Stimulated activated CD4-positive, alpha-beta T cell treated with anti-CD3 and anti-CD28 coated beads, Interleukin-15, amount 100 ng/mL, for 48 hours (primary cell): ENCODE results near the gene TMEM72.

Experiments used
- DNase-seq, 2 donors: peaks; one replicate each; pipeline ENCODE4 v3.0.0-alpha.2; 2020; ENCODE audit warnings: low read depth in 2 of 2

The TMEM72 gene

DNA sequence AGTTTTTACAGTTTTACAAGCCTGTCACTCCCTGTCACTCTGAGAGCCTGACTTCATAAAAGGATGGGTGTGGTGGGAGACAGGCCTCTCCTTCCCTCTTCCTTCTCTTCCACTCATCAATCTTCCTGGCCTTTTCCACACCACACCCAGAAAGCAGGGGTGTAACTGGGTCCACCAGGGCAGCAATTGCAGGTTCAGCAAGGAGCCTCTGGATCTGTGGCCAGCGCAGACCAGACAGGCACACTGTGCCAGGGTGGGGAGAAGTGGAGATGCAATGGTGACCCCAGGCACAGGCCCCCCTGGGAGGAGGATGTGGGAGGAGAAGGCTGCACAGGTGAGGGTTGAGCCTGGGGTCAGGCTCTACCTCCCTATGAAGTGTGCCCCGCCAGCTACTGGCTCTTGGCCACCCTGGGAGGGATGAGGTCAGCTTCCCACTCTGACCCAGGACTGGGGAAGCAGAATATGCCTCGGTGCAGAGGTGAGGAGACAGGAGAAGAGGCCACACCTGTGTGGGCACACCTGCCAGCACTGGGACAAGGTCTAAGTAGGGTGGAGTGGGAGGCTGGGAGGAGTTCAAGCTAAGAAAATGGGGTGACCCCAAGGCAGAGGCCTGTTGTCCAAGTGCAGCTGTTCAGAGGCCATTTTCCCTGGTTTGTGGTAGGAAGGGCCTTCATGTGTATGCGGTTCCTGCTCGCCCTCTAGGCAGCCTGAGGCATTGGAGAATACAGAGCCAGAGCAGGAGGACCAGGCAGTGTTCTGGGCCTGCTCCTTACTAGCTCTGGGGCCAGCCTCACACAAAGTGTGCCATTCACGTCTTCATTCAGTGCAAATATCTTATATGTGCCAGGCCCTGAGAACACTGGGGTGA lies 20.2 kb upstream of the TMEM72 start:
- DNase-seq, result no peak

GRCh38 chr10:44891721-44892120 lies 19.4 kb upstream of the TMEM72 start:
- DNase-seq, result no peak

GRCh38 chr10:44893604-44894468 lies 17.3 kb upstream of the TMEM72 start:
- no peak for DNase-seq

DNA sequence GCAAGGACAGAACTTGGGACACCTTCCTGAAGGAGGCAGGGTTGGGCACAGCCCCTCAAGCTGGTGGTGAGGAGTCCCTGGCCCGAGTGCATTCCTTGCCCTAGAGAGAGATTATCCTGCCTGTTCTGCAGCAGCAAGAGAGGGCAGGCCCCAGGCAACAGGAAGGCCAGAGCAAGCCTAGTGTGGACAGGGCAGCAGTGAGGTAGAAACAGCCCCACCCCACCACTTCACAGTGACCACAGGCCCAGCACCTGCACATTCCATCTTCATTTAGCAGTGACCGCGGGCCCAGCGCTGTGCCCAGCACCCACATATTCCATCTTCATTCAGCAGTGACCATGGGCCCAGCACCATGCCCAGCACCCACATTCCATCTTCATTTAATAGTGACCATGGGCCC lies 16.4 kb upstream of the TMEM72 start:
- DNase-seq, result no peak

DNA sequence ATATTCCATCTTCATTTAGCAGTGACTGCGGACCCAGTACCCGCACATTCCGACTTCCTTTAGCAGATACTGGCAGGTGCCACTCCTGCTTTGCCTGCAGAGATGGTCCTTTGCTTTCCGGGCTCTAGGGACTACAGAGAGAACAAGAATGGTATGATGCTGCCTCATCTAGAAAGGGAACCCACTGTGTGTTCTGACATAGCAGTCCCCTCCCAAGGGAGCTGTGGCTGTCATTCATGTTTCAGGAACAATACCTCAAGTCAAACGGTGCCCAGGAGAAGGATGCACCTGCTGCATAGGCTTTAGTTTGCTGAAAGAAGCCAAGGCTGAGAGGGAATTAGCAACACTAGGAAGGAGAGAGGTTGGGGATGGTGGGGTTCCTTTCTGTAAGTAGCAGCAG lies 15.9 kb upstream of the TMEM72 start:
- no peak for DNase-seq

GRCh38 chr10:44897049-44897448 lies 14.1 kb upstream of the TMEM72 start:
- DNase-seq, result no peak

GRCh38 chr10:44898665-44899064 lies 12.5 kb upstream of the TMEM72 start:
- DNase-seq, result no peak

GRCh38 chr10:44899450-44900080 lies 11.6 kb upstream of the TMEM72 start:
- no peak for DNase-seq

DNA sequence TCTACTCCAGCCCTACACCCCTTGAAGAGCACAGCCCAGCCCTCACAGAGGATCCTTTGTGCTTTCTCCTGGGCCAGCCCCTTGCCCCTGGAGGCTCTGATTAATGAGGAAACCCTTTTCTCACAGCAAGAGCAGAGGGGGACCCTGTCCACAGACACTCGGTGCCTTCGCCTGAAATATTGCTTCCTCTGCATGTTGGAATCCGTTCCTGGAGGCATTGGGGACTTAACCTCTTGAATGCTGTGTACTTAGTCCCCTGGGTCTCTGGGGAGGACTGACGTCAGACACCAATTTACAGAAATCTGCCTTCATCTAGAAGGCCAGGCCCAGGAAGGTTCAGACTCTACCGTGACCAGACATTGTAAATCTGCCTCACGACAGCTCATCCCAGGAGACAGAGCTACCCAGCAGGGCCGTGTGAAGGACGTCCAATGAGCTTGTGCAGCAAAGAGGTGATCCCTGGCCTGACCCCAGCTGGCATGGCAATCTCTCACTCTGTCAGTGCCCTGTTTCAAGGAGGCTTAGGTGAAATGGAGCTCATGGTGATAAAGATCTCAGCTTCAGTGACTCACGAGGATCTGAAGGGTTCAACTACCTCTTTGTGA lies 8.1 kb upstream of the TMEM72 start:
- DNase-seq, result no peak

- DNase-seq, result no peak
Measured at GRCh38 chr10:44906486-44906885, 4.7 kb upstream of the TMEM72 start.

GRCh38 chr10:44907556-44907955 lies 3.6 kb upstream of the TMEM72 start:
- no peak for DNase-seq

DNA sequence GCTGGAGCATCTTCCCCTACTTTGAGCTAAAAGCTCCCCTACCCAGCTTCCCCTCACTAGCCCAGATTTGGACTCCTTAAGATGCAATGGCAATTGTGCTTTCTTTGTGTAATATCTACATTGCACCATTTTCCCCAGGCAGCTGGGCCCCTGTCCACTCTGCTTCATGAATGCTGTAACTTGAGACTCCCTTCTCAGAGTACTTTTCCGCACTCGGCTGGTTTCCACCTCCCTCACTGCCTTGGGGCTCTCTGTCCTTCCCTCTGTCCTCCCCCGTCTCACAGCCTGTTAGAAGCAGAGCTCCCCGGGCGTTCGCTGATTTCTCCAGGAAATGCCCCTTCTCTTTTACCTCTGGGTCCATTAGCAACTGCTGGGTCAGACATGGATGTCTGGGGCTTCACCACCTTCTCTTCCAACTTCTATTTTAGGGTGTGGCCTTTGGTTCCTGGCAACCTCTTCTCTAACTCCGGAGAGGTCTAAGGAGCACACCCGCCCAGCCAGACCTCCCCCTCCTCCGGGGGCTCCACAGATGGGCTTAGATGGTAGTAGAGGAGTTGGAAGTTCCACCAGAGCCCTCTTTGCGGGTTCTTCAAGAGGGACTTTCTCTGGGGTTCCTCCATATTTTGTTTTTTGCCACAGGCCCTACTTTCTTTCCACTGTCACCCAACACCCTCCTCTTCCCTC lies 2.9 kb upstream of the TMEM72 start:
- DNase-seq, result no peak

DNA sequence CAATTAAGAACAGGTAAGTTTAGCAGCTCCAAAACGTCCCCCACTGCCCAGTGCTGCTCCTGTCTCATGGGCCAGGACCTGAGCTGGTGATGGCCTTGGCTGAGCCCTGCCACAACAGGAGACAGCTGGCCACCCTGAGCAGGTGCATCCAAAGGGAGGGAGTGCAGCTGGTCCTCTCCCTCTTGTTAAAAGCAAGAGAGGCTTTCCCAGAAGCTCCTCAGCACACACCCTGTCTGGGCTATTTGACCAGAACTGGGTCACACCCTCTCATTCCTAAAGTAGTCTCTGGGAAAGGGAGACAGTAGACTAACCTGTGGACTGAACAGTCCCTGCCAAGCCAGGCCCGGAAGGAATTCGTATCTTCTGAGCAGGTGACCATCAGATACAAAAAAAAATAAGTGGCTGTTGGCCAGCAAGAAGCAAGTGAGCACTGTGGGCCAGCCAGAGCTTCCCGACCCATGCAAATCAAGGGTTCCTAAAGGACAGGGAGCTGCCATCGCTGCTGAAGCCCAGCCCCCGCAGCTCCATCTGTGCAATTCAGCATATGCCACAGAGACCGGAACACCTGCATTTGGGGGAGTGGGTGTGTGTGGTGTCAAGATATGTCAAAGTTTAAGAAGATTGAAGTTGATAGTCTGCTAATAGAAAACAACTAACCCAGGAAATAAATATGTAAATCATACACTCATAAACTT lies 2.1 kb upstream of the TMEM72 start:
- no peak for DNase-seq

GRCh38 chr10:44909910-44910309 lies 1.2 kb upstream of the TMEM72 start:
- DNase-seq, result no peak

GRCh38 chr10:44910602-44911001 lies 535 bp upstream of the TMEM72 start:
- no peak for DNase-seq

DNA sequence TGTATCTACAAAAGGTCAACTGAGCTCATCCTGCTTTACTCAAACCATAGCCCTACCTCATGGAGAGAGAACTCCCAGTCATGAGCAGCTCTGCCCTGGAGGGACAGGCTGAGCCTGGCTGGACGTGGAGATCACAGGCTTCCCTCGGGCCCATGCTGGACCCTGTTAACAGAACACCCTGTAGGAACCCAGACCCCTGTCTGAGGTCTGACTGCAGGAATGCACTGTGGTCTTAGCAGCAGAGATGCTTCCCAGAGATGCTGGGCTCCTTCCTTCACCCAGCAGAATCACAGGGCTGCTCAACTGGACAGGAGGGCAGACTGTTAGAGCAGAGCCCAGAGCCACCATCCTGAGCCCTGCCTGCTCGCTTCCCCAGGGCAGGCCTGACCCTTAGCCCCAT lies 814 bp downstream of the TMEM72 start:
- DNase-seq, result no peak

- DNase-seq, result no peak
Measured at GRCh38 chr10:44913350-44914081, 2.4 kb downstream of the TMEM72 start.

GRCh38 chr10:44914891-44915290 lies 3.8 kb downstream of the TMEM72 start:
- no peak for DNase-seq

GRCh38 chr10:44916429-44916828 lies 5.3 kb downstream of the TMEM72 start:
- no peak for DNase-seq

DNA sequence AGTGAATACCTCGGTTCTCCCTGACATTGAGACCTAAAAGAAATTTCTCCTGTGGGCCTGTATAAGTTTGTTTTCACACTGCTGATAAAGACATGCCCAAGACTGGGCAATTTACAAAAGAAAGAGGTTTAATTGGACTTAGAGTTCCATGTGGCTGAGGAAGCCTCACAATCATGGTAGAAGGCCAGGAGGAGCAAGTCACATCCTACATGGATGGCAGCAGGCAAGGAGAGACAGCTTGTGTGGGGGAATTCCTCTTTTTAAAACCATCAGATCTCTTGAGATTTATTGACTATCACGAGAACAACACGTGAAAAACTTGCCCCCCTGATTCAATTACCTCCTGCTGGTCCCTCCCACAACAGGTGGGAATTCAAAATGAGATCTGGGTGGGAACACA lies 6.7 kb downstream of the TMEM72 start:
- DNase-seq, result no peak
